Measurements from ENCODE around the gene PROP1. TPM values are rescaled to one million over a fixed set of nuclear protein-coding genes. Genes with fewer than 3 reads are reported as not detected.
"Not testable (repeated sequence)": the region's sequence is repeated elsewhere in the genome, so short reads cannot be mapped to it uniquely, and the experiment has no call there.

Gene PROP1
- total and polyA plus RNA-seq, 12 donors: not detected

DNA sequence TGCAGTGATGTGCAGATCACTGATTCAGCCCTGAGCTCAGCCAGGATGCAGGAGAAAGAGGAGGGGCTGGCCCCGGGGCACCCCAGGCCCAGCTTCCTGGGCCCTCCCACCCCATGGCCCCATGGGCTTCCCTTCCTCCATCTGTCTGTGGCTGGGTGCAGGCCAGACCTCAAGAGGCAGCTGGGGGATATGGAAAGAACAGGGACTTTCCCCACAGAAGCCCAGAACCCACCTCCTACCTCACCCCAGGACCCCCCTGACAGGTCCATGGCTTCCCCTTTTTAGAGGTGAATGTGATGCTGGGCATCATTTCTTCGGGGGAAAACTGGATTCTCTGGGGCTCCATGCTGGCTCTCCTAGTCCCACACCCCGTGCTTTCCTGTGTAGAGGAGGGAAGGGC is 53.1 kb downstream of the PROP1 start:
- DNase-seq; H3K9me3 ChIP-seq (replicated peaks in 1 of 3); H3K4me3 ChIP-seq; H3K27ac ChIP-seq; H3K27me3 ChIP-seq; intact Hi-C loops (cut with DNase I); H3K4me1 ChIP-seq (replicated peaks in 1 of 2); H3K36me3 ChIP-seq (replicated peaks in 1 of 2): not testable (repeated sequence)
- 57 to 88% (median 71%) methylated on average over 2 of the region's 3 CpGs for WGBS, 4 donors

Other genes with a start within 250 kb of the PROP1 start
- 10 to 100 TPM in 2 of 9 donors, 1 to 10 TPM in 7; 1.1 to 14.2 (median 4.9) TPM for gene FAM153A, start 213.3 kb downstream of the PROP1 start, total RNA-seq
- gene FAM153A, start 213.3 kb downstream of the PROP1 start, polyA plus RNA-seq: 10 to 100 TPM in 1 of 3 donors, 1 to 10 TPM in 2; 2.4 to 26.1 (median 7.3) TPM
- gene N4BP3, start 117.3 kb upstream of the PROP1 start, total RNA-seq: 1 to 10 TPM in 4 of 9 donors, under 1 TPM in 5; 0.39 to 2.1 (median 0.91) TPM
- gene N4BP3, start 117.3 kb upstream of the PROP1 start, polyA plus RNA-seq: 1 to 10 TPM in 1 of 3 donors, under 1 TPM in 2; 0.31 to 2.6 (median 0.88) TPM
- 10 to 100 TPM; 30.7 to 51.4 (median 39.5) TPM for gene RMND5B, start 134.8 kb upstream of the PROP1 start, total RNA-seq
- 10 to 100 TPM; 28.1 to 36.7 (median 35.5) TPM for gene RMND5B, start 134.8 kb upstream of the PROP1 start, polyA plus RNA-seq
- 100 to 1,000 TPM in 7 of 9 donors, 10 to 100 TPM in 2; 70.6 to 269 (median 127) TPM for gene NHP2, start 157.6 kb upstream of the PROP1 start, total RNA-seq
- 100 to 1,000 TPM in 1 of 3 donors, 10 to 100 TPM in 2; 65.2 to 106 (median 68.6) TPM for gene NHP2, start 157.6 kb upstream of the PROP1 start, polyA plus RNA-seq
- not detected for gene GMCL2, start 191.1 kb upstream of the PROP1 start, total RNA-seq
- gene GMCL2, start 191.1 kb upstream of the PROP1 start, polyA plus RNA-seq: not detected
- gene HNRNPAB, start 208.3 kb upstream of the PROP1 start, total RNA-seq: 100 to 1,000 TPM in 7 of 9 donors, 10 to 100 TPM in 2; 40.7 to 265 (median 117) TPM
- gene HNRNPAB, start 208.3 kb upstream of the PROP1 start, polyA plus RNA-seq: 100 to 1,000 TPM; 112 to 195 (median 146) TPM
- 10 to 100 TPM; 15.0 to 93.2 (median 56.0) TPM for gene PHYKPL, start 236.6 kb upstream of the PROP1 start, total RNA-seq
- gene PHYKPL, start 236.6 kb upstream of the PROP1 start, polyA plus RNA-seq: 100 to 1,000 TPM in 1 of 3 donors, 10 to 100 TPM in 2; 21.2 to 125 (median 89.6) TPM

Measured in adrenal gland (tissue), 12 donors.